T-helper 2 cell treated with Interferon-gamma antibody and Interleukin-4, amounts not matched to agents 5 μg/mL and 100 μg/mL, for 36 hours (primary cell): ENCODE data around the gene TFDP1.

ENCODE experiments used
- DNase-seq: peaks from one replicate; pipeline ENCODE4 v3.0.0; 2021; ENCODE audit warnings: low spot score
- H3K27ac Mint-ChIP-seq: one replicate; pipeline ENCODE4 v1.8.0; 2021; ENCODE audit warnings: mild to moderate bottlenecking, mixed read lengths
- H3K27me3 Mint-ChIP-seq: one replicate; pipeline ENCODE4 v1.8.0; 2021; ENCODE audit warnings: low read depth, mixed read lengths
- H3K36me3 Mint-ChIP-seq: one replicate; pipeline ENCODE4 v1.8.0; 2021; ENCODE audit warnings: low read depth, mixed read lengths
- H3K4me1 Mint-ChIP-seq: one replicate; pipeline ENCODE4 v1.8.0; 2021; ENCODE audit warnings: low read depth, mixed read lengths
- H3K4me3 Mint-ChIP-seq: one replicate; pipeline ENCODE4 v1.8.0; 2022; ENCODE audit warnings: mild to moderate bottlenecking, moderate library complexity, mixed read lengths
- H3K9me3 Mint-ChIP-seq: one replicate; pipeline ENCODE4 v1.8.0; 2021; ENCODE audit warnings: mixed read lengths

The TFDP1 gene

DNA sequence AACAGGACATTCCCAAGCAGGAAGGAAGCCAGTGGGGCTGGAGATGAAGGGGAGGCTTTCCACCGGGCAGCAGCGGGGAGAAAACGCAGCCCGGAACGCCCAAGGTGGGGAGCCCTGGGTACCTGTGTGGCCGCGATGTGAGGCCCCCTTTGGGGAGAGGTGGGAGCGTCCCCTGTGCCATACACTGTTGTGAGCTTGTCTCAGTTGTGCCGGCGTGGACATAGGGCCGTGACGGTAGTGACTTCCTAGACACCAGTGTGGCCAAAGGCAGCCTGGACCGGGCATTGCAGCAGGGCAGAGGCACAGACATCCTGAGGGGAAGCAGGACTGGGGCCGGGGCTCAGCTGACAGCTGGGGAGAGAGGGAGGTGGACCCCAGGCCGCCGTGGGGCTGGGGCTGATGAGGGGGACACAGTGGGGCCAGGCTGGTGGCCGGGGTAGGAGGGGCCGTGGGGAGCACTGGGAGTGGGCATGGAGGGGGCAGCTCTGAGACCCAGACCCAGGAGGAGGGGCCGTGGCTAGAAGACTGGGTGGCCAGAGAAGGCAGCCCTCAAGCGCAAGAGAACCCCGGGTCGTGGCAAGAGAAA, 38.5 kb upstream of the TFDP1 start:
- H3K4me1 Mint-ChIP-seq: no peaks in the 10 kb centered on the region
- peaks cover 3% of the 10 kb centered on the region for H3K9me3 Mint-ChIP-seq
- no peak overlapping the region for H3K27ac Mint-ChIP-seq
- no peak overlapping the region for H3K4me3 Mint-ChIP-seq
- H3K27me3 Mint-ChIP-seq: no peaks in the 10 kb centered on the region
- H3K36me3 Mint-ChIP-seq: peaks cover 9% of the 10 kb centered on the region
- no peak for DNase-seq

DNA sequence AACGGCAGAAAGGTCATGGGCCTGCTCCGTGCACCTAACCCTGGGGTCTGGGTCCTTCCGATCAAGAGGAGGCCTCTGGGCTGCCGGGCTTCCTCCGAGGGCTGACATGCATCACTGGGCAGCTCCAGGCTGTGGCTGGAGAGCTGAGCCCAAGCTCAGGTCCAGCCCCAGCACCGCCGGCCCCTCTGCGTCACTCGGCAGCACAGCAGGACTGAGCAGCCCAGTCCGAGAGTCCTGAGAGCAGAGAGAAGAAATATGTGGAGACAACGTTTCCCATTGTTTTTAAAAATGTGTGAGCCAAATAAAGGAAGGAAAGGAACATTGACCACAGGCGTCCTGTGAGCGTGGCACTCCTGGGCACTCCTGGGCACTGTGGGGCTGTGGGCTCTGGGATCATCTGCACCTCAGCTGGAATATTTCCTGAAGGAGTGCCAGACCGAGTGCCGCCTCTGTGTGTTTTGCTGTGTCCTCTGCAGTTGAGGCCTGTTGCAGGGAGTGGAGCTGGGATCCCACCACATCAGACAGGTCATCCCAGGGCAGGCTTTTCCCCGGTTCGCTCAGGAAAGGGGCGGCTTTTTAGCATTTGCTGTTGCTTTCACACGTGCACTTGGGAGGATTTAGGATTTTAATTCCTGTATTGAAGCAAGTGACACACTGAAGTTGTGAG, 37.8 kb upstream of the TFDP1 start:
- Mint-ChIP-seq H3K36me3 (peaks cover 6% of the 10 kb centered on the region), H3K4me1 (no peaks in the 10 kb centered on the region), H3K27ac (no peak overlapping the region), H3K27me3 (no peaks in the 10 kb centered on the region), H3K4me3 (no peak overlapping the region), H3K9me3 (no peaks in the 10 kb centered on the region)
- no peak for DNase-seq

DNA sequence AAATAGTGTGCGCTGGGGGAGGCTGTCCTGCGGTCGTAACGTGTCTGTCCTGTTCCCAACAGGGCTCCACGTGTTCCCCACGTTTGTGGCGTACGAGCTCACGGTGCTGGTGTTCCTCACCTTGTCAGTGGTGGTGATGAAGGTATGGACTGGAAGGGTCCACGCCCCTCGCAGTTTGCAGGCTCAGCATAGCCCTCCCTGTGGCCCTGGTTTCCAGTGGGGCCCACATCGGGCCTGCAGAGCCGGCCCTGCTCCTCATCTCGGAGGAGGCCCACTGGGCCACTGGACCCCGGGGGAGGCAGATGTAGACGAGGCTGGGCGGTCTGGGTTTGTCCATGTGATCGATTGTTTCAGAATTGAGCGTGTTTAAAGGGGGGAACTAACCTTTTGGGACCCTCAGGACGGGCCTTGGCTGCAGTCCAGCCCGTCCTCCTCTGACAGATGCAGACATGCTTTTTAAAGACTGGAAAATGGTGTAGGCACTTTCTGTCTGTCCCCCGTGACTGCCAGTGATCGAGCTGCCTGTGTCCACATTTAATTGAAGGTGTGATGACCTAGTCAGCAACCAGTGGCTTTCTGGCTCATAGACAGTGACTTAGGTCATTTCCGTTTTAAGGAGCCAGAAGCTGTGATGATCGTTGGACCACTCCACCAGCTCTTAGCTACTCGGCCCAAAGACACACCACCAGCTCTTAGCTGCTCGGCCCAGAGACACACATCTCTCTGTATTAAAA, 37.1 kb upstream of the TFDP1 start:
- Mint-ChIP-seq H3K4me1 (no peaks in the 10 kb centered on the region), H3K4me3 (no peak overlapping the region), H3K27me3 (no peaks in the 10 kb centered on the region), H3K27ac (no peak overlapping the region), H3K9me3 (no peaks in the 10 kb centered on the region), H3K36me3 (peaks cover 4% of the 10 kb centered on the region)
- DNase-seq: no peak

DNA sequence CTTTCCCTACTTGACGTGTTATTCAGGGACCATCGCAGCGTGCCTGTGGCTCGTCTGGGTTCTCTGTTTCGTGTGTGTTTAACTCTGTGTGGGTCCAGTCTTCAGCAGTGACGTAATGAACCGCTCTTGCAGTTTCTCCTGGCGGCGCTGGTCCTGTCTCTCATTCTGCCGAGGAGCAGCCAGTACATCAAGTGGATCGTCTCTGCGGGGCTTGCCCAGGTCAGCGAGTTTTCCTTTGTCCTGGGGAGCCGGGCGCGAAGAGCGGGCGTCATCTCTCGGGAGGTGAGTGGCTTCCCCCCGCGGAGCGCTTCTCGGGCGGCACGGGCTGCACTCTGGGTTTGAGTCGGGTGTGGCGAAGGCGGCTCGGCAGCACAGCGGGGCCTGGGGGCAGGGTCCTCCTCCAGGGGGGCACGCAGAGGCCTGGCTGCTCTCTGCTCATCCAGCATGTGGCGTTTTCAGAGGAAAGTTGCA, 36.3 kb upstream of the TFDP1 start:
- DNase-seq: no peak
- Mint-ChIP-seq H3K4me3 (no peak overlapping the region), H3K36me3 (peaks cover 4% of the 10 kb centered on the region), H3K4me1 (no peaks in the 10 kb centered on the region), H3K27me3 (no peaks in the 10 kb centered on the region), H3K27ac (no peak overlapping the region), H3K9me3 (no peaks in the 10 kb centered on the region)

DNA sequence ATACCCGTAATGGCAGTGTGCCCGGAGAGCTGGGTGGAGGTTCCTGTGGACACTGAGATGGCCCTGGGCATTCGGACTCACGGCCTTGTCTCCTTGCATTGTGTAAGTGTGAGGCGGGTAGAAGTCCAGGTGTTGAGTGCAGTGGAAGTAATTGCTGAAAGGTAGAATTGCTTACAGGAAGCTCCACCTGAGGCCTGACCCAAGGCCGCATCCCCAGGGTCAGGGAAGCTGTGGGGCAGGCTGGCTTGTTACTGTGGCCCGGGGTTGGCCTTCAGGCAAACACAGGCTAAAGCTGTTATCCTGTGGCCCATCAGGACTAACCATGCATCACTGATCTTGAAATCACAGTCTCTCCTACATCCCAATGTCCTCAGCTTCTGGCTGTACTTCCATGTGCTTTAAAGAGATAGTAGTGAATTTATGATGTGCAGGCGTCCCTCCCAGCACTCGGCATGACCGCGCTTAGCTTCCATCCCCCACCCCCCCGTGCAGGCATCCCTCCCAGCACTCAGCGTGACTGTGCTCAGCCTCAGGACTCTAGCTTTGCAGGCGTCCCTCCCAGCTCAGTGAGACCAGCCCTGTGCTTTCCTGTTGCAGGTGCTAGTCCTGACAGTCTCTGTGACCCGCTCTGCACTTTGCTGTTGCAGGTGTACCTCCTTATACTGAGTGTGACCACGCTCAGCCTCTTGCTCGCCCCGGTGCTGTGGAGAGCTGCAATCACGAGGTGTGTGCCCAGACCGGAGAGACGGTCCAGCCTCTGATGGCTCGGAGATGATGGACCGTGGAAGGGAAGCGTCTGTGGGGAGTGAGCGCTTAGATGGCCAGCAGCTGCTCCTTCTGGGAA, 35.6 kb upstream of the TFDP1 start:
- Mint-ChIP-seq H3K9me3 (no peaks in the 10 kb centered on the region), H3K36me3 (no peaks in the 10 kb centered on the region), H3K4me3 (no peak overlapping the region), H3K27me3 (no peaks in the 10 kb centered on the region), H3K4me1 (no peaks in the 10 kb centered on the region), H3K27ac (no peak overlapping the region)
- no peak for DNase-seq

DNA sequence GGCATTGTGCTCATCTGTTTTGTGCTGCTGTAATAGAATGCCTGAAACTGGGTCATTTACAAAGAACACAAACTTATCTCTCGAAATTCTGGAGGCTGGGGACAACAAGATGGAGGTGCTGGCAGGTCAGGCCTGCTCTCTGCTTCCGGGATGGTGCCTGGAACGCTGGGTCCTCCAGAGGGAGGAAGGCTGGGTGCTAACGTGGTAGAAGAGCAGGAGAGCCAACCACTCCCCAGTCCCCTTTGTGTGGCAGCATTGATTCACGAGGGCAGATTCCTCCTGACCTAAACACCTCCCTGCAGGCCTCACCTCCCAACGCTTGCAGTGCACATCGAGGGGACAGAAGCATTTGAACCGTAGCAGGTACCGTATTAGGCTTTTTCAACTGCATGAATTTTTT, 34.1 kb upstream of the TFDP1 start:
- H3K9me3 Mint-ChIP-seq: no peaks in the 10 kb centered on the region
- no peaks in the 10 kb centered on the region for H3K36me3 Mint-ChIP-seq
- no peak overlapping the region for H3K27ac Mint-ChIP-seq
- no peaks in the 10 kb centered on the region for H3K27me3 Mint-ChIP-seq
- H3K4me3 Mint-ChIP-seq: no peak overlapping the region
- no peaks in the 10 kb centered on the region for H3K4me1 Mint-ChIP-seq
- DNase-seq: no peak

DNA sequence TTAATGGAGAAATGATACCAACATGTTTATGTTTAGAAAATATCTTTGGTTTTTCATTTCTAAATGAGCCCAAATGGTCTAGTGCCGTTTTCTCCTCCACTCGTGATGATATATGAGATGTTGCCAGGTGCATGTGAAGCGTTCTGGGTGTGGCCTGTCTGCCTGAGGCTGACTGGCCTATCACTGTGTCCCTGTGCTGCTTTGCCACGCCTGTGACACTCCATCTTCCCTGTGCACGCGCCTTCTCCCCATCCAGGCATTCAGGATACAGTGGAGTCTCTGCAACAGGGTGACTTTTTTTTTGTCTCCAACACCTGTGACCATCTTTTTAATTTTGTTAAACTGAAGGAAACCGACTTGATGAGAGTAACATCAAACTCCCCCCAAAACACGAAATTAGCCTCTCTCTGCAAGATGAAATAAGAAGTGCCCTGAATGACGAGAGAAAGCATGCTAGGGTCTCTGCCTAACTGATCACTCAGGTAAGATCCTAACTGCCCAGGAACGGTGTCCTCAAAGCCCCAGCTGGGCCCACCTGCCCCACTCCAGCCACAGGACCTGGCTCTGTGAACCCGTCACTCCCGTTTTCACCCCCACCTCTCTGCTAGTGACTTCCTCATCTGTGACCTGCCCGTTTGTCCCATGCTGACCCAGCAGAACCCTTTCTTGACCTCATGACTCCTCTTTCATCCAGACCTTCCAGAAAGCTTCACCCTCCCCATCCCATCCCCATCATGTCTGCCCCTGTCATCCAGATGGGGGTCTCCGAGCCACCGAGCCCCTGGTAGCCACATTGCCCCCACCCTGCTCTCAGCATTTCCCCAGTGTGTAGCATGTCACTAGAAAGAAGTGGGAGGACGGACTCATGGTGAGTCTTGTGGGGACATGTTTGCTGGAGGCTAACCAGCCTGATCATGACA, 33.2 kb upstream of the TFDP1 start:
- DNase-seq: no peak
- no peak overlapping the region for H3K27ac Mint-ChIP-seq

DNA sequence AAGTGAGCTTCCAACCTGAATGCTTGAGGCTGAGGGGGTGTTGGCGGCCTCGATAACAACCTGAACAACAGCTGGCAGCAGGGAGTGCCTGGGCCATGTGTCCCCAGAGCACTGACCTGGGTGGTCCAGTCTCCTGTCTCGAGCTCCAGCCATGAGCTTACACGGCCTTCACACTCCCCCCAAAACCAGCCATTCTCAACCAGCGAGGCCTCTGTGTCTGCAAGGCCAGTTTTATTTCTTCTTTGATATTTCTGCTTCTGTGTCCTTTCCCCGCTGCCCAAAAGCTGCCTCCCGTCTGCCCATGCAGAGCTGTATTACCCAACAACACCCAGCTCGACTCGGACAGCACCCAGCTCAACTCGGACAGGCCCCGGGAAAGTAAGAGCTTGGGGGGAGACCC, 32.5 kb upstream of the TFDP1 start:
- no peak overlapping the region for H3K27ac Mint-ChIP-seq
- H3K36me3 Mint-ChIP-seq: no peaks in the 10 kb centered on the region
- H3K4me1 Mint-ChIP-seq: no peaks in the 10 kb centered on the region
- no peak for DNase-seq
- no peak overlapping the region for H3K4me3 Mint-ChIP-seq
- H3K9me3 Mint-ChIP-seq: no peaks in the 10 kb centered on the region
- H3K27me3 Mint-ChIP-seq: no peaks in the 10 kb centered on the region

More for the DNA sequence above, 33.2 kb upstream of the TFDP1 start:
- no peak overlapping the region for H3K4me3 Mint-ChIP-seq
- H3K27me3 Mint-ChIP-seq: no peaks in the 10 kb centered on the region
- no peaks in the 10 kb centered on the region for H3K9me3 Mint-ChIP-seq
- no peaks in the 10 kb centered on the region for H3K36me3 Mint-ChIP-seq
- H3K4me1 Mint-ChIP-seq: no peaks in the 10 kb centered on the region

DNA sequence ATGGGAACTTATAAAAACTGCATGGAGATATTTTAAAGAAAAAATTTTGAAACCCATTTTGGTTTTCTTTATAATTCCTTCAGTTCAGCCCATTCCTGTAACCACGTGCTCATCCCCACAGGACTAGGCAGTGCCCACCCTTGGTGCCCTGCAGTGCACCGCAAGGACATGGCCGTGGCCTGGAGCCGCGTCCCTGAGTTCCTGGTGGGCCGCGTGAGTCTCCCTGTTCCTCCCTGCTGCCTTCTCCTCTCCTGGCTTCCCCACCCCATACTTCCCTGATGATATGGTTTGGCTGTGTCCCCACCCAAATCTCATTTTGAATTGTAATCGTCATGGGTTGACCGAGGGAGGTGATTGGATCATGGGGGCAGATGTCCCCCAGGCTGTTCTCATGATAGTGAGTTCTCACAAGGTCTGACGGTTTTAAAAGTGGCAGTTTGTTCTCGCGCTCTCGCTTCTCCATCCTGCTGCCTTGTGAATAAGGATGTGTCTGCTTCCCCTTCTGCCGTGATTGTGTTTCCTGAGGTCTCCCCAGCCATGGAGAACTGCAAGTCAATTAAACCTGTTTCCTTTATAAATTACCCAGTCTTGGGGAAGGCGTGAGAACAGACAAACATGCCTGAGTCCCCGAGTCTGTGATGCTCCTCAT, 31.6 kb upstream of the TFDP1 start:
- no peaks in the 10 kb centered on the region for H3K36me3 Mint-ChIP-seq
- H3K9me3 Mint-ChIP-seq: no peaks in the 10 kb centered on the region
- no peak overlapping the region for H3K27ac Mint-ChIP-seq
- H3K4me3 Mint-ChIP-seq: no peak overlapping the region
- H3K27me3 Mint-ChIP-seq: no peaks in the 10 kb centered on the region
- no peak for DNase-seq
- no peaks in the 10 kb centered on the region for H3K4me1 Mint-ChIP-seq

DNA sequence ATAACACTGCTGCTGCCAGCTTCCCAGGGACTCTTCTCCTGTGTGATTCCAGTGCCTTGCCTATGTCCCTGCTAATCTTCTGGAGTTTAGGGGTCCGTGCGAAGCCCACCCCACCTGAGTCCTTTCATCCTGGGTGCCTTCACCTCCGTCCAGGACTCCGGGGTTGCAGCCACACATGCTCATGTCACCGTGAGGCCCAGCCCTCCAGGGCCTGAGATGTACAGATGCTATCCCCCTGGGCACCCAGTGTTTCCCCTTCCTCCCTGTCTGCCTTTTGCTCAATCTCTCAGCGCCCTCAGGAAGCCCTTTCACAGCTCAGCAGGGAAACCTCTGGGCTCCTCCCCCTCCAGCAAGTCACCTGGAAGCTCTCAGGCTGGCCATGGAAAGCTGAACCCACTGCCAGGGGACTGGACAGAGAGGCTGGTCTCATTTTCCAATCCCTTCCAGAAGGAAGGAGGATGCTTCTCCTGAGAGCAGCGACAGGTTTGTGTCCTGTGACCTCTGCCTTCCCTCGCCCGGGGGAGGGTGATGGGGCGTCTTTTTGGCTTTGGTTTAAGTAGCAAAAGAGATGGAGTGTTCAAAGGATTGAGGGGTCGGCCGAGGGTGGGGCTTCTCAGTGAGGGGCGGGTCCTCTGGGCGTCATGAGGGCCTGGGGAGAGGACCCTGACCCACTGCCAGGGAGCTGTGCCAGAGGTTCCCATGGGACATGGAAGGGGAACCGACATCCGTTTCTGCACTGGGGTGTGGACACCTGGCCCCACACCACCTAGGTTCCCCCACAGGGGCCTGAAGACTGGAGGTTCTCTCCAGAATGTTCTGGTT, 30.8 kb upstream of the TFDP1 start:
- H3K4me1 Mint-ChIP-seq: no peaks in the 10 kb centered on the region
- no peaks in the 10 kb centered on the region for H3K27me3 Mint-ChIP-seq
- H3K36me3 Mint-ChIP-seq: no peaks in the 10 kb centered on the region
- no peak for DNase-seq
- no peaks in the 10 kb centered on the region for H3K9me3 Mint-ChIP-seq
- H3K4me3 Mint-ChIP-seq: no peak overlapping the region
- no peak overlapping the region for H3K27ac Mint-ChIP-seq

DNA sequence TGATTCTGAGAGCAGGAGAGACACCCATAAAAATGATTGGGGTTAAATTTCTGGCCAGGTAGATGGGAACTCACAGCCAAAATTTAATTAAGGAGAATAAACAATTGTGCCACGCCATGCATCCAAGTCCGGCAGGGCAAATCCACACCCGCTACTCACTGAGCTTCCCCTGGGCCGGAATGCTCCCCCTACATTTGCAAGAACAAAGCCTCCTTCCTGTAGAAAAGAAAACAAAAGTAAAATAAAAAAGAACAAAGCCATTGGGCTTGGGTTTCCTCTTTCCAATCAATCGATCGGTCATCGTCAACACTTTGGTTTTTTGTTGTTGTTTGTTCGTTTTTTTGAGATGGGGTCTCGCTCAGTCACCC, 30.2 kb upstream of the TFDP1 start:
- H3K27me3 Mint-ChIP-seq: no peaks in the 10 kb centered on the region
- no peak overlapping the region for H3K27ac Mint-ChIP-seq
- H3K4me3 Mint-ChIP-seq: no peak overlapping the region

DNA sequence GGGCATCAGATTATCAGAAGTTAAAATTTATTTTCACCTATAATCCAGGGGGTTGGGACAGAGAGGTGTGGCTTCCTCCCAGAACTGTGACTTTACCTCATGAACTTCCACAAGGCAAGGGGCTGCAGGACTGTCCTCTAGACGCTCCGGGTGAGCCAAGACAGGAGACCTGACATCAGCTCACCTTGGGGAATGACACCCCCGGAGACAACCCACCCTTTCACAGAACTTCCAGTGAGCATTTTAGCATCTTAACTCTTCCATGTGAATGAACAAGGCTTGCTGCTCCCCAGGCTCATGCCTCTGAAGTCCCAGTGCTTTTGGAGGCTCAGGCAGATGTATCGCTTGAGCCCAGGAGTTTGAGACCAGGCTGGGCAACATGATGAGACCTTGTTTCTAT, 29.4 kb upstream of the TFDP1 start:
- no peaks in the 10 kb centered on the region for H3K4me1 Mint-ChIP-seq

More for the DNA sequence above, 30.2 kb upstream of the TFDP1 start:
- H3K36me3 Mint-ChIP-seq: no peaks in the 10 kb centered on the region
- DNase-seq: no peak
- no peaks in the 10 kb centered on the region for H3K4me1 Mint-ChIP-seq
- no peaks in the 10 kb centered on the region for H3K9me3 Mint-ChIP-seq

More for the DNA sequence above, 29.4 kb upstream of the TFDP1 start:
- no peak for DNase-seq
- Mint-ChIP-seq H3K27ac (no peak overlapping the region), H3K4me3 (no peak overlapping the region), H3K27me3 (no peaks in the 10 kb centered on the region), H3K36me3 (no peaks in the 10 kb centered on the region), H3K9me3 (no peaks in the 10 kb centered on the region)
